AG10803 (cell line): ENCODE measurements around the gene REM2.
A peak's percentile ranks its signal among the peaks of the same experiment; 100 is the strongest.

Experiments used
- DNase-seq: peaks from one replicate; pipeline ENCODE4 v3.0.0; 2010; ENCODE audit warnings: low read depth
- H3K4me3 ChIP-seq: 2 replicates; pipeline ENCODE4 v1.5.1; 2011; ENCODE audit warnings: mild to moderate bottlenecking, low read length, control low read depth
- CTCF ChIP-seq: conservative IDR thresholded peaks from 2 replicates; pipeline ENCODE4 v1.5.1; 2011; ENCODE audit warnings: mild to moderate bottlenecking, low read length, control low read depth, inconsistent platforms

The REM2 gene

GRCh38 chr14:22883173-22883976, at the start of gene REM2:
TSS of gene REM2 (plus strand) at chr14:22883222. CDS start at chr14:22883288, 66 bp downstream.
- DNase-seq, result no peak
- no peak within 1 kb of the TSS for H3K4me3 ChIP-seq
- TF ChIP-seq CTCF, result no peak

GRCh38 chr14:22835505-22835904, 47.5 kb upstream of the REM2 start:
- TF ChIP-seq CTCF, result no peak
- no peak overlapping the region for H3K4me3 ChIP-seq
- DNase-seq, result no peak

- DNase-seq, result peak; percentile 91
- peak within 1 kb of the TSS; percentile 93 for H3K4me3 ChIP-seq
- peak; percentile 65 for TF ChIP-seq CTCF
Measured at GRCh38 chr14:22836301-22837113, 46.5 kb upstream of the REM2 start, which contains the start of gene MMP14. TSS of gene MMP14 (plus strand) at chr14:22836585. CDS start at chr14:22836818, 233 bp downstream.

- peak; percentile 63 for DNase-seq
- 0 out of 2 replicates have a peak, but pooled peaks have one; percentile 9 for TF ChIP-seq CTCF
- H3K4me3 ChIP-seq, result peak overlapping the region; percentile 93
Measured at GRCh38 chr14:22837114-22837749, 45.8 kb upstream of the REM2 start.

- TF ChIP-seq CTCF, result 0 out of 2 replicates have a peak, but pooled peaks have one; percentile 5
- peak overlapping the region; percentile 93 for H3K4me3 ChIP-seq
- DNase-seq, result peak; percentile 60
Measured at GRCh38 chr14:22837750-22838538, 45.1 kb upstream of the REM2 start.

GRCh38 chr14:22838631-22839041, 44.4 kb upstream of the REM2 start:
- TF ChIP-seq CTCF, result no peak
- peak overlapping the region; percentile 93 for H3K4me3 ChIP-seq

More at GRCh38 chr14:22838631-22839041, 44.4 kb upstream of the REM2 start:
- DNase-seq, result peak; percentile 83
